ENCODE results near the gene PTPRR. TPM values are rescaled to one million over a fixed set of nuclear protein-coding genes. Genes with fewer than 3 reads are reported as not detected.
A peak's percentile ranks its signal among the peaks of the same experiment; 100 is the strongest.

Gene PTPRR
- total RNA-seq, 1 donor from 2014 or later, result 0.31 TPM

GRCh38 chr12:70598467-70599193 lies 321.9 kb downstream of the PTPRR start:
- DNase-seq (ENCODE audit: low spot score) (no peak), ATAC-seq (no peak)
- intact Hi-C loops (cut with DNase I), result loop anchor here (10.0 kb wide), 1 partner anchor 126 kb away; no protein-coding TSS in a partner anchor

GRCh38 chr12:70592664-70593063 lies 327.9 kb downstream of the PTPRR start:
- DNase-seq (ENCODE audit: low spot score) (no peak), ATAC-seq (no peak)
- intact Hi-C loops (cut with DNase I), result loop anchor here (10.0 kb wide), 1 partner anchor 132 kb away; no protein-coding TSS in a partner anchor

DNA sequence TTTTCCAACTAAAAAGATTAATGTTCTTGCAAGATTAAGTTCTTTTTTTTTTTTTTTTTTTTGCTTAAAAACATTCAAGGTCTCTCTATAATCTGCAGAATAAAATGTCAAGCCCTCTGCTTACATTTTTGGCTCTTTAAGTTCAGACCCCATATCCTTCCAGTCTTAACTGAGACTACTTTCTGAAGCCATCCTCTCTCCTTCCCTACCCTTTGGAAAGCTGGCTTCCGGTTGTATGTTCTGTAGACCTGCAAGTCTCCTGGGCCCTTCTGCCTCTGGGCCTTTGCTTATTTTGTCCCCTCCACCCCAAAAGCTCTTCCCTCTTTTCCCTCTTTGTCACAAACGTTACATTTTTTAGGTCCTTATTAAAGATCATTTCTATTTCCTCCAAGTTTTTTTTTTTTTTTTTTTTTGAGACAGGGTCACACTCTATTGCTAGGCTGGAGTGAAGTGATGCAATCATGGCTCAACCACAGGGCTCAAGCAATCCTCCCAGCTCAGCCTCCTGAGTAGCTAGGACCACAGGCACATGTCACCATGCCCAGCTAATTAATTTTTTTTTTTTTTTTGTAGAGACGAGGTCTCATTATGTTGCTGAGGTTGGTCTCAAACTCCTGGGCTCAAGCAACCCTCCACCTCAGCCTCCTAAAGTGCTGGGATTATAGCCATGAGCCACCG lies 329.9 kb downstream of the PTPRR start:
- no peak for ATAC-seq
- intact Hi-C loops (cut with DNase I), result loop anchor here (1.0 to 10.0 kb wide), 2 partner anchors 43 to 134 kb away; no protein-coding TSS in a partner anchor
- no peak for DNase-seq (ENCODE audit: low spot score)

DNA sequence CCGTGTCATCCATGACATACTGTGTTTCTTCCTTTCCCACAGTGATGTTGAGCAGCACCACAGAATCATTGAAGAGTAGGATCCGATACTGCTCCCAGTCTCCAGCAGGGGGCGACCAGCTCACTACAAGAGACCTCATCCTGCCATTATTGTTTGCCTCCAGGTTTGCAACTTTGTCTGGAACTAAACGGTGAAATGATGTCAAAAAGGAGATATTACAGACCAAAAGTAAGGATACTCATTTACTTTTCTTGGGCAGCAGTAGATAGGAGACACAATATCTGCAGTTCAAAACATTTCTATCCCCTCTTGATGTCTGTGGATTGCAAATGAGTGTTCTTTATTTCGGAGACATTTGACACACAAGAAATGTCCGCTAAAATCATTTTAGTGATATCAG lies 330.5 kb downstream of the PTPRR start:
- ATAC-seq (peak; percentile 82), DNase-seq (ENCODE audit: low spot score) (peak; percentile 84)
- intact Hi-C loops (cut with DNase I), result loop anchor here (10.0 kb wide), 1 partner anchor 135 kb away; no protein-coding TSS in a partner anchor

Other genes starting within 250 kb of the PTPRR start
- 76.1 TPM for gene TSPAN8, start 237.3 kb upstream of the PTPRR start, total RNA-seq